Upper lobe of right lung (tissue), 1 donor: ENCODE data around the gene SAMHD1. TPM values are rescaled to one million over a fixed set of nuclear protein-coding genes. Genes with fewer than 3 reads are reported as not detected.

Experiments used
- ATAC-seq: fragments of 200-7000 bp; cut with Tn5 transposase; one replicate; pipeline ENCODE4 v1.9.1; 2020; ENCODE audit warnings: mild to moderate bottlenecking, moderate library complexity
- DNase-seq: peaks from one replicate; pipeline ENCODE4 v3.0.0-alpha.2; 2020
- H3K27ac ChIP-seq: fragments of 200-600 bp; one replicate; pipeline ENCODE4 v1.8.0; 2022
- H3K27me3 ChIP-seq: fragments of 200-600 bp; one replicate; pipeline ENCODE4 v1.8.0; 2022; ENCODE audit warnings: mild to moderate bottlenecking
- H3K36me3 ChIP-seq: fragments of 200-600 bp; one replicate; pipeline ENCODE4 v1.8.0; 2022
- H3K4me1 ChIP-seq: fragments of 200-600 bp; one replicate; pipeline ENCODE4 v1.8.0; 2022
- H3K4me3 ChIP-seq: fragments of 200-600 bp; one replicate; pipeline ENCODE4 v1.8.0; 2022; ENCODE audit warnings: mild to moderate bottlenecking
- H3K9me3 ChIP-seq: fragments of 200-600 bp; one replicate; pipeline ENCODE4 v1.8.0; 2022
- CTCF ChIP-seq: fragments of 200-600 bp; IDR thresholded peaks from one replicate; pipeline ENCODE4 v1.8.0; 2022; ENCODE audit warnings: antibody characterized with exemption
- intact Hi-C: fragments of 100-400 bp; cut with DNase I; formaldehyde crosslinking; loops from one replicate; pipeline ENCODE4 v1.11.0; 2022
- total RNA-seq: library from RNA; stranded (reverse); fragmentation: NEBNext Ultra II Directional; extraction: Animal tissue kit (Norgen Biotek cat#: 25700); gene quantifications from one replicate; pipeline ENCODE4 v1.2.1, GENCODE V29; 2021
- donor health status: DM: no; HTN: yes; CAD: no; lungs with severe emphysema.

The SAMHD1 gene
- total RNA-seq, 1 donor from 2014 or later = 177 TPM

GRCh38 chr20:36860811-36861624 is 90.5 kb downstream of the SAMHD1 start:
- intact Hi-C loops = no loop called here
- Histone ChIP-seq H3K4me1 (peaks cover 51% of the 10 kb centered on the region), H3K27me3 (no peaks in the 10 kb centered on the region), H3K27ac (peak overlapping the region; percentile 75), H3K4me3 (peak overlapping the region; percentile 60), H3K36me3 (no peaks in the 10 kb centered on the region), H3K9me3 (no peaks in the 10 kb centered on the region)
- no peak for TF ChIP-seq CTCF
- ATAC-seq (no peak), DNase-seq (no peak)

- Histone ChIP-seq H3K9me3 (no peaks in the 10 kb centered on the region), H3K27ac (peak overlapping the region; percentile 75), H3K27me3 (no peaks in the 10 kb centered on the region), H3K36me3 (no peaks in the 10 kb centered on the region), H3K4me1 (peaks cover 58% of the 10 kb centered on the region), H3K4me3 (no peak overlapping the region)
- intact Hi-C loops = no loop called here
- ATAC-seq = no peak
- no peak for TF ChIP-seq CTCF
- DNase-seq = no peak
These were observed 91.2 kb downstream of the SAMHD1 start for GRCh38 chr20:36860339-36860738.

- intact Hi-C loops = no loop called here
- DNase-seq (no peak), ATAC-seq (no peak)
- TF ChIP-seq CTCF = no peak
- no peak overlapping the region for H3K4me3 ChIP-seq
- H3K4me1 ChIP-seq = peaks cover 63% of the 10 kb centered on the region
- no peaks in the 10 kb centered on the region for H3K27me3 ChIP-seq
- H3K9me3 ChIP-seq = no peaks in the 10 kb centered on the region
- H3K36me3 ChIP-seq = no peaks in the 10 kb centered on the region
- H3K27ac ChIP-seq = peak overlapping the region; percentile 11
These were observed 91.7 kb downstream of the SAMHD1 start for GRCh38 chr20:36859700-36860330.

- intact Hi-C loops = no loop called here
- Histone ChIP-seq H3K4me3 (no peak overlapping the region), H3K4me1 (peaks cover 63% of the 10 kb centered on the region), H3K27ac (no peak overlapping the region), H3K36me3 (no peaks in the 10 kb centered on the region), H3K27me3 (no peaks in the 10 kb centered on the region), H3K9me3 (no peaks in the 10 kb centered on the region)
- DNase-seq = no peak
- TF ChIP-seq CTCF = no peak
- no peak for ATAC-seq
These were observed 92.3 kb downstream of the SAMHD1 start for GRCh38 chr20:36859282-36859555.

- Histone ChIP-seq H3K9me3 (no peaks in the 10 kb centered on the region), H3K4me3 (no peak overlapping the region), H3K27ac (peak overlapping the region; percentile 72), H3K27me3 (no peaks in the 10 kb centered on the region), H3K4me1 (peaks cover 71% of the 10 kb centered on the region), H3K36me3 (no peaks in the 10 kb centered on the region)
- no peak for DNase-seq
- no peak for TF ChIP-seq CTCF
- peak; percentile 31 for ATAC-seq
- intact Hi-C loops = no loop called here
These were observed 94.5 kb downstream of the SAMHD1 start for GRCh38 chr20:36856691-36857635.
